ENCODE results near the gene KBTBD2. TPM values are rescaled to one million over a fixed set of nuclear protein-coding genes. Genes with fewer than 3 reads are reported as not detected.
A peak's percentile ranks its signal among the peaks of the same experiment; 100 is the strongest.

Gene KBTBD2
- total RNA-seq (10 to 100 TPM; 22.0 to 34.1 (median 24.9) TPM), polyA plus RNA-seq (10 to 100 TPM; 13.3 to 15.9 TPM)
- long read RNA-seq, donor 1, transcript KBTBD2-201 (4 exons, 3,745 nt), result major isoform, 48 of 66 reads
- long read RNA-seq, donor 1, partial matches to known transcripts, result 8 of 66 reads
- long read RNA-seq, donor 1, other reads (novel, unspliced or antisense), result 10 of 66 reads
- long read RNA-seq, donor 2, transcript KBTBD2-201 (4 exons, 3,745 nt), result major isoform, 60 of 80 reads
- long read RNA-seq, donor 2, partial matches to known transcripts, result 3 of 80 reads
- long read RNA-seq, donor 2, other reads (novel, unspliced or antisense), result 17 of 80 reads
- long read RNA-seq, donor 3, transcript KBTBD2-201 (4 exons, 3,745 nt), result major isoform, 18 of 32 reads
- long read RNA-seq, donor 3, partial matches to known transcripts, result 3 of 32 reads
- long read RNA-seq, donor 3, other reads (novel, unspliced or antisense), result 11 of 32 reads

- Histone ChIP-seq H3K27ac (peak within 1 kb of the TSS; percentile 93 to 99 (median 98)), H3K9me3 (no peaks in the 10 kb centered on the region), H3K36me3 (no peaks in the 10 kb centered on the region), H3K4me1 (peaks cover 0 to 63% (median 56%) of the 10 kb centered on the region in 9 donors), H3K4me3 (peak within 1 kb of the TSS; percentile 55 to 84 (median 75)), H3K27me3 (no peaks in the 10 kb centered on the region)
- DNase-seq (peak; percentile 88 to 90), ATAC-seq (peak; percentile 58 to 83 (median 74))
- intact Hi-C loops (cut with DNase I), result loop anchor here in 5 of 10 donors (5.0 kb wide), 7 partner anchors 44 to 399 kb away; partner anchors contain the start of genes FKBP9 (in 2 of the 5), AVL9 (in 1 of the 5), LSM5 (in 1 of the 5) and NT5C3A (in 1 of the 5)
- peak in 3 of 9 donors; percentile 31 to 50 (median 50) for TF ChIP-seq CTCF (IDR thresholded peaks at IDR 0.05)
- 0% methylated on average over 76 to 104 of the region's 104 CpGs for WGBS, 2 donors
Observed at GRCh38 chr7:32891043-32891799, at the start of gene KBTBD2. Gene KBTBD2, minus strand, starts transcription at chr7:32891760. Its CDS starts 12,156 bp downstream, at chr7:32879604.

- H3K27me3 ChIP-seq, result no peaks in the 10 kb centered on the region
- peak overlapping the region in 9 of 10 donors; percentile 40 to 99 (median 88) for H3K4me3 ChIP-seq
- H3K4me1 ChIP-seq, result peaks cover 0 to 62% (median 44%) of the 10 kb centered on the region in 9 donors
- TF ChIP-seq CTCF (IDR thresholded peaks at IDR 0.05), result no peak
- H3K27ac ChIP-seq, result peak overlapping the region in 8 of 10 donors; percentile 92 to 99 (median 98)
- intact Hi-C loops (cut with DNase I), result loop anchor here in 9 of 10 donors (5.0 to 10.0 kb wide), 8 partner anchors 49 to 164 kb away; partner anchors contain the start of genes KBTBD2 (in 5 of the 9) and RP9 (in 1 of the 9)
- H3K9me3 ChIP-seq, result peaks cover 0 to 10% (median 0%) of the 10 kb centered on the region in 11 donors
- no peak for DNase-seq
- no peak for ATAC-seq
- H3K36me3 ChIP-seq, result peaks cover 0 to 7% (median 0%) of the 10 kb centered on the region in 9 donors
- 26 to 32% methylated on average over 5 of the region's 5 CpGs for WGBS, 2 donors
Observed at GRCh38 chr7:32941181-32941580, 49.6 kb upstream of the KBTBD2 start.

DNA sequence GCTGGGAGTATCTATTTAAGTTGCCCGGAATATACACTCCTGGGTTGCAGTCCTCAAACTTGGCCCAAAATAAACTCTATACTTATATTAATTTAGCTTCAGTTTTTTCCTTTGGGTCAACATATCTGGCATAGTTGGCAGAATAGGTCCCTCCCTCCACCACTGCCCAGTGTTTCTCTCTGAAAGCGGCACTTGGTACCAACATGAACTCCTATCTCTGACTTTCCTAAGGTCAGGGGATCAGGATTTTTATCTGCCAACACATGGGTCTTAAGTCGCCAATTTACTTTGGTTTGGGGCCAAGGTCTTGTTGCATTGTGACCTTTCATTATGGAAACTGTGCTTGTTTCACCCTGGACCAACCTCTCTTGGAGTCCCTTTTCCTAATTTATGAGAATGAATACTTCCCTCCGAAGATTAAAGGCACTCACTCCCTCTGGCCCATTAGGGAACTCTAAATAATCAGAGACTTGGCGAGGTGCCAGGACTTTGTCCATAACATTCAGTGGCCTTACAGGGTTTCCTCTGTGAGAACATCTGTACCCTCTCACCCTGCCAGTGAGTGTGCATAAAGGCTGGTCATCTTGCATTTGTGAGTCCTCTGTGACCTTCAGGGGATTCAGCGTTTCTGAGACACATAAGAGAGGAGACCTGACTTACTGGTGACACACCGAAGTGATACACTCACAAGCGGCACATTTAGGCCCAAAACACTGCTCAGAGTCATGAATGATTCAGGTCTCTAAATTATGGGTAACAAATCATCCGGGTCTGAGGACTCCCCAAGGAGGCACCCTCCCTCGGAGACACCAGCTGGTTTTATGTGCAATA lies 46.0 kb upstream of the KBTBD2 start:
- H3K4me1 ChIP-seq, result peaks cover 0 to 64% (median 42%) of the 10 kb centered on the region in 9 donors

More for the DNA sequence above, 46.0 kb upstream of the KBTBD2 start:
- intact Hi-C loops (cut with DNase I), result loop anchor here in 1 of 10 donors (5.0 kb wide), 1 partner anchor 40 kb away; no protein-coding TSS in a partner anchor
- peak in 6 of 8 donors; percentile 41 to 80 (median 64) for ATAC-seq
- 37 to 44% methylated on average over 10 of the region's 10 CpGs for WGBS, 2 donors
- peak overlapping the region in 9 of 10 donors; percentile 14 to 74 (median 60) for H3K27ac ChIP-seq
- H3K27me3 ChIP-seq, result no peaks in the 10 kb centered on the region
- peak in 1 of 2 donors; percentile 70 for DNase-seq
- peaks cover 0 to 23% (median 6%) of the 10 kb centered on the region in 9 donors for H3K36me3 ChIP-seq
- H3K9me3 ChIP-seq, result no peaks in the 10 kb centered on the region
- TF ChIP-seq CTCF (IDR thresholded peaks at IDR 0.05), result no peak
- H3K4me3 ChIP-seq, result no peak overlapping the region
